HG02610 (cell line): ENCODE data around the gene NCK2.

Experiments used
- ATAC-seq: cut with Tn5 transposase; IDR thresholded peaks from one replicate; pipeline ENCODE4 v1.9.1; 2021; ENCODE audit warnings: mild to moderate bottlenecking, moderate library complexity; ENCODE audit not compliant: unreplicated experiment

NCK2 gene

GRCh38 chr2:105789745-105790460 lies 45.2 kb downstream of the NCK2 start:
- ATAC-seq: peak; percentile 79

- peak; percentile 9 for ATAC-seq
These were observed 45.9 kb downstream of the NCK2 start for GRCh38 chr2:105790461-105791149.

GRCh38 chr2:105791229-105791628 lies 46.5 kb downstream of the NCK2 start:
- ATAC-seq: no peak

DNA sequence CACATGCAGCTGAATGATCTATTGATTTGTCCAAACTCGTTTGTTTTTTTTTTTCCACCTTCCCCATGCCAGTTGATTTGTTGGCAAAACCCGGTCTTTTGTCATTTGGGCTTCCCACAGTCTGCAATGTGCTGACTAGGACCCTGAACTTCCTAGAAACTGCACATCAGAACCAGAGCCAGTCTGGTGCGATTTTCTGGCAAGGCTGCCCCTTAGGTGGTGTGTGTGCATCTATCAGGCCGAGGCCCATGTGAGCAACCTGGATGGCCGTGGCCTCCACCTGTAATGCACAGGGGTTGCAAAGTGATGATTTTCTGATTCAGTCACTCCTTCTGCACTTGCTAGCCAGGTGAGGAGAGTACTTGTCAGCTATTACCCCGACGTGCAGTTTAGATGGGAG lies 47.8 kb downstream of the NCK2 start:
- ATAC-seq: no peak

GRCh38 chr2:105793196-105793975 lies 48.7 kb downstream of the NCK2 start:
- no peak for ATAC-seq

- no peak for ATAC-seq
These were observed 50.3 kb downstream of the NCK2 start for GRCh38 chr2:105794926-105795574.

DNA sequence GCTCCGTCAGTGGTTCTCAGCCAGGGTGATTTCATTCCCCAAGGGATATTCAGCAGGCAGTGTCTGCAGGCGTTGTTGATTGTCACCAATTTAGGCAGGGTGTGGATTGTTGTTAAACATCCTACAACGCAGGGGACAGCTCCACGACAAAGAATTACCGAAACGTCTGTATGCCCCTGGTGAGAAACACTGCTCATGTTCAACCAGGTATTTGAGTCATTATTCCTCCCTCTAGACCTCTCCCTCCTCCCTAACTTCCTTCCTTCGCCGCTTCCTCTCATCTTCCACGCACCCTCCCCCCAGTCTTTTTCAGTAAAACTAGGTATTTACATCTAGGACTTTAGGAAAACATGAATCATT lies 50.8 kb downstream of the NCK2 start:
- no peak for ATAC-seq

- ATAC-seq: no peak
These were observed 51.5 kb downstream of the NCK2 start for GRCh38 chr2:105796131-105796638.

DNA sequence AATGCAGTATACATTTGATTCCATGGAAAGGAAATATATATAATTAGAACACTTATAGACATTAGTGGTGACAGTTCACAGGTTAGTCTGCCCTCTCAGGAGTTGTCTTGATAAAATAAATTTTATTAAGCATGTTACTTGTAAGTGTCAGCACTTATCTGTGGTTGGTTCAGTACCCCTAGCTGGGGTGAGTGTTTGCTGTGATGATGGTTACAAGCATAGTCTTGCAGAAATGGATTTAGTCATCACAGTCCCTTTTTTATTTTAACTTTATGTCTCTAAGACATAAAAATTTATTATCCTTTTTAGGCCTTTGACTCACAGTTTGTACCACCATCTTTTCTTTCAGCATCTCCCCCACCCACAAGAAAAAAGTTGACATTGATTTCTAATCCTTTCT lies 52.1 kb downstream of the NCK2 start:
- ATAC-seq: no peak

DNA sequence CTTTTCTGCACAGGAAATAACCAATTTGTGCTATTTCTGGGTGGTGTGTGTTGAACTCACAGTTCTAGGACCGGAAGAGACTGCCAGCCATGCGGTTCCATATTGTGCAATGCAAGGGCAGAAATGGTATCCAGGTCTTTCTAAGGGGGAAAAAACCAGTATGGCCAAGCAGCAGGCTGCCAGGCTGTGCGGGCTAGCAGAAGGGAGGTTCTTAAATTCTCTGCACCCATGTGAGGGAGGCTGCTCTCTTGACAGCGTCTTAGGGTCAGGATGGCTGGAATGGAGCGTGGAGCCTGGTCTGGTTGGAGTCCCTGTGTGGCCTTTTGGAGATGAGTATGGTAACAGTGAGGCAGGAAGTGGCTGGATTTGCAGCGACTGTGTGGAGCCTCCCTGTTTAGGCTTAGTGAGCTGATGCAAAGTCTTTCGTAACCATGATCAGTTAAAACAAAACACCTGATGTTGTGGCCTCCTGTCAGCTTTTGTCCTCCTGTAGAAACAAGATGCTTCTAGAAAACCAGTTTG lies 52.6 kb downstream of the NCK2 start:
- peak; percentile 57 for ATAC-seq

DNA sequence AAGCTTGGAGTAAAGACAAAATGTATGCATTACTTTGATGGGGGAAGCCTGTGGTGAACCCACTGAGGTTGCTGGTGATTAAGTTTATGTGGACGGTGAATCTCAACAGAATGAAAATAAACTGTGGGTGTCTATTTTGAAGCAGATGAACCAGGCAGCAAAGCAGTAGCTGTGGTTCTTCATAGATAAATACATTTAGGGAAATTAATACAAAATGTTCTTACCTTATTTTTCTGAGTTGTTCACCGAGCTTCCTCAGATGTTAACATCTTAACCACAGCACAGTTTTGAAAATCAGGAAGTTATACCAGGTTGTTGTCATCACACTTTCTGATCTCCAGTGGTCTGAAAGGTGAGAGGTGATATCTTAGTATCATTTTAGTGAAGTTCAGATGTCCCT lies 53.9 kb downstream of the NCK2 start:
- no peak for ATAC-seq

GRCh38 chr2:105800036-105800713 lies 55.5 kb downstream of the NCK2 start:
- ATAC-seq: no peak

DNA sequence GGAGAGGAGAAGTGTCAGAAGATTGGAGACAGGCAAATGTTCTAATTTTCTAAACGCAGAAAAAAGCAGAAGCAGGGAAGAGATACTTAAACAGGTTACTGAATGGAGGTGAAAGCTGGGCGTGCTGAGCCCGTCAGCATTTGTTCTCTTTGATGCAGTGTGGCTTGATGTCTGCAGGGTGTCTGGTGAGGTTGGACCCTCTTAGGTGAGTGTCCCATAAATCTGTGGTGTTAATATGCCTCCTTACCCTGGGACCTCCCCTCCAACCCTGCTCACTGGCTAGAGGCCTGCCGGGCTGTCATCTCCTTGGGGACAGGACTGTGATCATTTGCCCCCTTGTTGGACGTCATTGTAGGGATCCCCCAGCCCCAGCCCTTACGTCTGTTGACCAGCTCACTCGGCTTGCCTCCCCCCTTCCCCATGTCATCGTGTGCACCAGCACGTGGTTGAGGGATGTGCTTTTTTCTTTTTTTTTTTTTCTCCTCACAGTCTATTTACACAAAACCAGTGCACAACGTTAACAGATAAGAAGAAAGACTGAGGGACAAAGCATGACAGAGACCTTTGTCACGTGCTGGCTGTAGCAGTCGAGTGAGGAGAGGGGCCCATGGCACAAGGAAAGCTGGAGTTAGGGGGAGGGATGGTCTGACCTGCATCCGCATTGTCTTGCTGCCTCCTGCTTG lies 56.4 kb downstream of the NCK2 start:
- ATAC-seq: no peak

- ATAC-seq: no peak
These were observed 57.2 kb downstream of the NCK2 start for GRCh38 chr2:105801961-105802360.

DNA sequence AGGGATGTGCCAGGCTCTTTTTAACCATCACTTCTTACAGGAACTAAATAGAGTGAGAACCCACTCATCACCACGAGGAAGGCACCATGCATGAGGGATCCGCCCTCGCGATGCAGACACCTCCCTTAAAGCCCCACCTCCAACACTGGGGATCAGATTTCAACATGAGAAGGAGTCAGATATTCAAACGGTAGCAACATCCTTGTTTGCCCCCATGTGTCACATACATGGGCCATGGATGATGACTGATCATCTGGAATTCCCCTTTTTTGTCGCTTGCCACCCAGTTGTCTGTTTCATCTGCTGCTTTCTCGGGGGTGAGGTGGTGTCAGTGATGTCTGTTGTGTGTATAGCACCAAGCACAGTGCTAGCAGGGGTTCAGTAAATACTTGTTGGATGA lies 57.9 kb downstream of the NCK2 start:
- ATAC-seq: peak; percentile 68

- peak; percentile 31 for ATAC-seq
These were observed 58.6 kb downstream of the NCK2 start for GRCh38 chr2:105803337-105803736.

DNA sequence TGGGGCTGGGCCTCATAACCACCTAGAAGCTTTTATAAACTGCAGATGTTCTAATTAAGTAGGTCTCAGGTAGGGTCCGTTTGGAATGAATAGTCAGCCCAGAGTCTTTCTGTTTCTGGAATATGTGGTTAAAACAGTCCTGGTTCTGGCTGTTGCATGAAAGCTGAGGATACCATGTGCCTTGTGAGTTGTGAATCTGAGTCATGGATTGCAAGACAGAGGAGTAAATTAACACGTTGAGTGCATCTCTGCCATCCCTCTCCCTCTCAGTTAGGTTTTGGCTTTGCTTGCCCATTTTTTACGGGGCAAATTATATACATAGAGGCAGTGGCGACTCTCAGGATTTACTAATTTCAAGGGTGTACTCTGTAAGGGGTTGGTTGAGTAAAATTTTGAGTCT lies 59.1 kb downstream of the NCK2 start:
- ATAC-seq: no peak

DNA sequence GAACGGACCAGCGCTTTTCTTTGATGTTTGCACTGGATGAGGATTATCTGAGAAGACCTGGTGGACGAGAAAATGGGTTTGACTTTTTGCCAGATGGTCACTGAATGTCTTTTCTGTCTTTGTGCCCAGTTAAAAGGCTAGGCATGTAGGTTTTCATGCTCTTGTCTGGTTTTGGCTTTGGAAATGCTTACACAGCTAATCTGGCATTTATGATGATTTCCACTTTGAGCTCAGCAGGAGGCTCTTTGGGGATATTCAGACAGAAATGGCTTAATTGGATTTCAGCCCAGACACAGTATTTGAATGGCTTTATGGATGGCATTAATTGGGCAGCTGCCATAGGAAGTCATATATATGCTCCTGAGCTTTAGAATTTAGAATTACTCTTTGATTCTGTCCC lies 59.6 kb downstream of the NCK2 start:
- no peak for ATAC-seq

- no peak for ATAC-seq
These were observed 62.3 kb downstream of the NCK2 start for GRCh38 chr2:105806996-105807395.
